Keratinocyte (primary cell): ENCODE data around the gene SS18.

Experiments
- EZH2 ChIP-seq: IDR thresholded peaks from one replicate; pipeline ENCODE4 v1.6.1; 2012; ENCODE audit warnings: inconsistent platforms, mild to moderate bottlenecking, low read length, moderate library complexity
- TF ChIP-seq, protein P1 (sequence below), 3 experiments: IDR thresholded peaks in 1 of 3; conservative IDR thresholded peaks in 1 of 3; optimal IDR thresholded peaks in 1 of 3; 2 replicates in 2 of 3; 3 replicates in 1 of 3; pipeline versions ENCODE3 to v1.5.1; 2011; ENCODE audit warnings: low read length in 3 of 3, mild to moderate bottlenecking in 3 of 3, moderate library complexity in 2 of 3, control low read depth in 1 of 3, inconsistent platforms in 1 of 3; ENCODE audit not compliant: insufficient read depth in 2 of 3; ENCODE audit errors: extremely low read depth in 1 of 3

DNA sequence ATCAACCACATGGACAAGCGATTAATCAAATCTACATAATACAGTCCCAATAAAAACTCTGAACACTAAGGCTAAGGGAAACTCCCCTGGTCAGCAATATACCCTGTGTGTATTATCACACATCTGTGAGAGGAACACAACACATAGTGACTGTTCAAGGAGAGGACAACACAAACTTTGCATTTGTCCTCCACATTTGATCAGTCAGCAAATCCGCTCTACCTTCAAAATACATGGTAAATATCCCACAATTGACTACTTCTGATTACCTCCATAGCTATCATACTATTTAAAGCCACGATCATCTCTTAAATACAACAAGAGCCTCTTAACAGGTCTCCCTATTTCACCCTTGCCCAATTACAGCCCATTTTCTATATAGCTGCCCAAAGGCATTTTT is 45.6 kb downstream of the SS18 start:
- TF ChIP-seq, protein P1, sequence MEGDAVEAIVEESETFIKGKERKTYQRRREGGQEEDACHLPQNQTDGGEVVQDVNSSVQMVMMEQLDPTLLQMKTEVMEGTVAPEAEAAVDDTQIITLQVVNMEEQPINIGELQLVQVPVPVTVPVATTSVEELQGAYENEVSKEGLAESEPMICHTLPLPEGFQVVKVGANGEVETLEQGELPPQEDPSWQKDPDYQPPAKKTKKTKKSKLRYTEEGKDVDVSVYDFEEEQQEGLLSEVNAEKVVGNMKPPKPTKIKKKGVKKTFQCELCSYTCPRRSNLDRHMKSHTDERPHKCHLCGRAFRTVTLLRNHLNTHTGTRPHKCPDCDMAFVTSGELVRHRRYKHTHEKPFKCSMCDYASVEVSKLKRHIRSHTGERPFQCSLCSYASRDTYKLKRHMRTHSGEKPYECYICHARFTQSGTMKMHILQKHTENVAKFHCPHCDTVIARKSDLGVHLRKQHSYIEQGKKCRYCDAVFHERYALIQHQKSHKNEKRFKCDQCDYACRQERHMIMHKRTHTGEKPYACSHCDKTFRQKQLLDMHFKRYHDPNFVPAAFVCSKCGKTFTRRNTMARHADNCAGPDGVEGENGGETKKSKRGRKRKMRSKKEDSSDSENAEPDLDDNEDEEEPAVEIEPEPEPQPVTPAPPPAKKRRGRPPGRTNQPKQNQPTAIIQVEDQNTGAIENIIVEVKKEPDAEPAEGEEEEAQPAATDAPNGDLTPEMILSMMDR (optimal IDR thresholded peaks at IDR 0.05 in 1 of 3, IDR thresholded peaks at IDR 0.05 in 1 of 3, conservative IDR thresholded peaks at IDR 0.05 in 1 of 3; ENCODE audit: extremely low read depth in 1 of 3, insufficient read depth in 2 of 3, low read length in 3 of 3), result no peak
- no peak for TF ChIP-seq EZH2
